GM12891 (cell line): ENCODE data around the gene ROCK1.

ENCODE experiments used
- DNase-seq: peaks from one replicate; pipeline ENCODE4 v3.0.0; 2011; ENCODE audit warnings: low spot score; ENCODE audit not compliant: insufficient read length
- FAIRE-seq: peaks from 2 replicates; lab custom pipeline; 2011; peaks lifted over from hg19 to GRCh38; lab: Jason Lieb, UNC
- PAX5 ChIP-seq: IDR thresholded peaks from 2 replicates; pipeline ENCODE4 v1.6.1; 2011; ENCODE audit warnings: low read length, moderate library complexity, mild to moderate bottlenecking; ENCODE audit not compliant: insufficient read depth, severe bottlenecking
- POLR2A ChIP-seq: IDR thresholded peaks from 2 replicates; pipeline ENCODE4 v1.6.1; 2011; ENCODE audit warnings: low read depth, low read length, control low read depth
- POLR2AphosphoS5 ChIP-seq: IDR thresholded peaks from 2 replicates; pipeline ENCODE4 v1.6.1; 2011; ENCODE audit warnings: low read depth, low read length, control low read depth
- POU2F2 ChIP-seq: IDR thresholded peaks from 2 replicates; pipeline ENCODE4 v1.6.1; 2011; ENCODE audit warnings: low read depth, mild to moderate bottlenecking, control low read depth, low read length, moderate library complexity
- SPI1 ChIP-seq: IDR thresholded peaks from 2 replicates; pipeline ENCODE4 v1.6.1; 2011; ENCODE audit warnings: low read depth, low read length, control low read depth
- TAF1 ChIP-seq: IDR thresholded peaks from 2 replicates; pipeline ENCODE4 v1.6.1; 2011; ENCODE audit warnings: low read depth, low read length, control low read depth

ROCK1 gene

DNA sequence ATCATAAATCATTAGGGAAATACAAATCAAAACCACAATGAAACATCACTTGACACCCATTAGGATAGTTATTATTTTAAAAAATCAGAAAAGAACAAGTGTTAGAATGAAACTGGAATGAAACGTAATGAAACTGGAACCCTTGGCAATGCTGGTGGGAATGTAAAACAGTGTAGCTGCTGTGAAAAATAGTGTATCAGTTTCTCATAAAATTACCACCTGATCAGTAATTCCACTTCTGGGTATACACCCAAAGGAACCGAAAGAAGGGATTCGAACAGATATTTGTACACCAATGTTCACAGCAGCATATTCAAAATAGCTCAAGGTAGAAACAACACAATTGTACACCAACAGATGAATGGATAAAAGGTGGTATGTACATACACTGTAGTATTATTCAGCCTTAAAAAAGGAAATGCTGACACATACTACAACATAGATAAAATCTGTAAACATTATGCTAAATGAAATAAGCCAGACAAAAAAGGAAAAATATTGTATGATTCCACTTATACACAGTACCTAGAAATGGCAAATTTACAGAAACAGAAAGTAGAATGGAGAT, 27.0 kb downstream of the ROCK1 start:
- TF ChIP-seq POU2F2 (no peak), TAF1 (no peak), POLR2A (no peak), SPI1 (no peak), PAX5 (no peak), POLR2AphosphoS5 (no peak)
- DNase-seq (no peak), FAIRE-seq (peak; percentile 26)

DNA sequence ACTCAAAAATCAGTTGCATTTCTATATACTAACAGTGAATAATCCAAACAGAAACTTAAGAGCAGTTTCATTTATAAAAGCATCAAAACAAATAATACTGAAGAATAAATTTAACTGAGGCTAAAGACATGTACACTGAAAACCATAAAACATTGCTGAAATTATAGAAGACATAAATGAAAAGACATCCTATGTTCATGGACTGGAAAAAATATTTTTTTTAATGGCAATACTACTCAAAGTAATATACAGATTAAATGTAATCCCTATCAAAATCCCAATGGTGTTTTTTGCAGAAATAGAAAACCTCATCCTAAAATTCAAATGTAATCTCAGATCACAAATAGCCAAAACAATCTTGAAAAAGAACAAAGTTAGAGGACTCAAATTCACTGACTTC, 28.6 kb downstream of the ROCK1 start:
- no peak for FAIRE-seq

DNA sequence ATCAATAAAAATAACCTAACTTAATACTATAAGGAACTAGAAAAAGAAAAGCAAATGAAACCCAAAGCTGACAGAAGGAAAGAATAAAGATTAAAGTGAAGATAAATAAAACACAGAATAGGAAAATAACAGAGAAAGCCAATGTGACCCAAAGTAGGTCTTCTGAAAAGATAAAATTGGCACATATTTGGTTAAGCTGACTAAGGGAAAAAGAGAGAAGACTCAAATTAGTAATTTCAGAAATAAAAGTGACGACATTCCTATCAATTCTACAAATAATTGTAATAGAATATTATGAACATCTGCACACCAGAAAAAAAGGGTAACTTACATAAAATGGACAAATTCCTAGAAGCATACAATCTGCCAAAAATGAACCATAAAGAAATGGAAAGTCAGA, 30.2 kb downstream of the ROCK1 start:
- no peak for FAIRE-seq
- TF ChIP-seq POLR2A (no peak), PAX5 (no peak)
- DNase-seq, result no peak

More for the DNA sequence above, 28.6 kb downstream of the ROCK1 start:
- TF ChIP-seq POLR2A (no peak), PAX5 (no peak), POLR2AphosphoS5 (no peak), TAF1 (no peak), POU2F2 (no peak), SPI1 (no peak)
- no peak for DNase-seq

DNA sequence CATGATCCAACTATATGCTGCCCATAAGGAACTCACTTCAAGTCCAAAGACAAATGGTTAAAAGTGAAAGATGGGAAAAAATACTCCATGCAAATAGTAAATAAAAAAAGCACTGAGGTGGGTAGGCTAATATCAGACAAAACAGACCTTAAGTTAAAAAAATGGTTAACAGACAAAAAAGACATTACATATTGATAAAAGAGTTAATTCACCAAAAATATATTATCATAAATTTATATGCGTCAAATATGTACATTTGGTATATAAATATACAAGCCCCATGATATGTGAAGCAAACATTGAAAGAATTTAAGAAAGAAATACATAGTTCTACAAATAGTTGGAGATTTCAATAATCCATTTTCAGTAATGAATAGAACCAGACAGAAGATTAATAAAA, 31.0 kb downstream of the ROCK1 start:
- DNase-seq (no peak), FAIRE-seq (no peak)
- TF ChIP-seq SPI1 (no peak), POLR2AphosphoS5 (no peak), POLR2A (no peak), TAF1 (no peak), PAX5 (no peak), POU2F2 (no peak)

DNA sequence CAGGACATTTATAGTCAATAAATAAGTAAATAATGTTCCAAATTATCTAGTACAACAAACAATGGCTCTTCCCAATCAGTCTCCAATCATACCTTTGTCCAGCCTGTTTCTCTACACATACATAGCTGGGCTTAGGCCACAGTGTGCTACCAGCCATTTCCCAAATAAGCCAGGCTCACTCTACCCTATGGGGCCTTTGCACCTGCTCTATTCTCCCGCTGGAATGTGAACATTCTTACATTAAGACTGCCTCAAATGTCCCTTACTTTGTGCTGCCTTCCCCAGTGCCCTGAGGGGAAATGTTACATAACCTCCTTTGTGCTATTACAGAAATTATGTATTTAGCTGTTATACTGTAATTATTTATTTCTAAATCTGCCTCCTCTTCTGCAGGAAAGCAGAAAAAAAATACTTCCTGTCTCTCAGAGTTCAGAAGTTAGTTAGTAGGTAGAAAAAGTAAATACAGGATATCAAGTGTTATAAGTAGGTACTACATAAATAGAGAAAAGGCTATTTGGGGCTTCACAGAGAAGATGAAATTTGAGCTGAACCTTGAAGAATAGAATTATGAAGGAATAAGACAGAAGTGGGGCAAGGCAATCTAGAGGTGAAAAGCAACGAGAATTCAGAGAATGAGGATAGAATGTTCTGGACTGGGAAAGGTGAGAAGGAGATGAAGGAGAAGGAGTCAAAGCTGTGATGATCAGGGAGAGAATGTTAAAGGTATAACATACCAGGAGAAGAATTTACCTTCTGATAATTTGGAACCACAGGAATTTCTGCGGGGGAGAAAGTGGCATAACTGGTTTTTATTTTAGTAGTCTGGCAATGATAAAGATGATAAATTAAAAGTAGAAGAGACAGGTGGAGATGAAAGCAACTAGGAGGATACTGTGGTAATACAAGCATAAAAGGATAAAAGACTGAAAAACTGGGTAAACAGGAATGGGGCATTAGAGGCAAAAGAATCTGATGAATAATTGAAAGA, 37.0 kb downstream of the ROCK1 start:
- DNase-seq (no peak), FAIRE-seq (no peak)
- TF ChIP-seq PAX5, result no peak
- TF ChIP-seq POU2F2, result no peak
- no peak for TF ChIP-seq SPI1
- no peak for TF ChIP-seq POLR2AphosphoS5

DNA sequence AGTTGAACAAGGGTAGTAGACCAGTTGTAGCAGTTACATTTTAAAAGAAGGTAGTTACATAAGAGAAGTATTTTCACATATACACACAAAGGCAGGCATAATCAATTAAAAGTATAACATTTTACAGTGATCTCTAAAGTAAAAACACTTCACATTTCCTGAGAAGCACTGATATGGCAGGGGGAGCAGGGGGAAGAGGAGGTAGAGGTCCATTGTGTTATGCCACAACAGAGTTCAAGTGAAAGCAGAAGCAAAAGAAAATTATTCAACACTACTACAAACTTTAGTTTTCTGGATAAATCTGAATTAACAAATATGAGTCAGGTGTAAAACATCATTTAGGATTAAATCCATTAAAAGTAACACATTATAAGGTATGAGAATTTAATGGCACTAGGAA, 38.4 kb downstream of the ROCK1 start:
- no peak for DNase-seq
- TF ChIP-seq PAX5 (no peak), POU2F2 (no peak), TAF1 (no peak), POLR2A (no peak), POLR2AphosphoS5 (no peak), SPI1 (no peak)
- FAIRE-seq, result no peak

DNA sequence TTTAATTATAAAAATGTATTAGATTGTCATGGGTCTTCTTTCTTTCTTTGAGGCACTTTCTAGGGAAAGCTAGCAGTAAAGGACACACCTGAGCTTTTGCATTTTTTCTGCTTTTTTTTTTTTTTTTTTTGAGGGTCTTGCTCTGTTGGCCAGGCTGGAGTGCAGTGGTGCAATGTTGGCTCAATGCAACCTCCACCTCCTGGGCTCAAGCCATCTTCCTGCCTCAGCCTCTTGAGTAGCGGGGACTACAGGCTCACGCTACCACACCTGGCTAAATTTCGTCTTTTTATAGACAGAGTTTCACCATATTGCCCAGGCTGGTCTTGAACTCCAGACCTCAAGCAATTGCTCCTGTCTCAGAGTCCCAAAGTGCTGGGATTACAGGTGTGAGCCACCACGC, 40.5 kb downstream of the ROCK1 start:
- FAIRE-seq (no peak), DNase-seq (no peak)
- TF ChIP-seq PAX5 (no peak), POLR2A (no peak), SPI1 (no peak), POU2F2 (no peak), TAF1 (no peak), POLR2AphosphoS5 (no peak)

DNA sequence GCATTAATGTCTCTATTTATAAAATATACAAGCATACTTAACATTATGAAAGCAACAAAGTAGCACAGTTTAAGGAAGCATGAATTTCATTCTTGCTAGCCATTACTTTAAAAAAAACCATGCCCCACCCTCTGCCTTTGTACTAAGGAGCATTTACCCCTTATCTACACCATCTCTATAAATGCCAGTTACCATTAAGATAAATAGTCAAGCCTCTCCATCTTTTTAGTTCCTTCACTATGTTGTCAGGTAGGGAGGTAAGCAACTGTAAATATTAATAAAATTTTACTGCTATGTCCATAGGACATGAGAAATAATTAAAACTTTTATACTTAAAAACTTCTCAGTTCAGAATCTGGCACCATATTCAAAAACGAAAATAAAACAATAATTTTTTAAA, 42.1 kb downstream of the ROCK1 start:
- no peak for TF ChIP-seq POLR2AphosphoS5
- TF ChIP-seq TAF1, result no peak
- FAIRE-seq, result no peak
- no peak for DNase-seq

DNA sequence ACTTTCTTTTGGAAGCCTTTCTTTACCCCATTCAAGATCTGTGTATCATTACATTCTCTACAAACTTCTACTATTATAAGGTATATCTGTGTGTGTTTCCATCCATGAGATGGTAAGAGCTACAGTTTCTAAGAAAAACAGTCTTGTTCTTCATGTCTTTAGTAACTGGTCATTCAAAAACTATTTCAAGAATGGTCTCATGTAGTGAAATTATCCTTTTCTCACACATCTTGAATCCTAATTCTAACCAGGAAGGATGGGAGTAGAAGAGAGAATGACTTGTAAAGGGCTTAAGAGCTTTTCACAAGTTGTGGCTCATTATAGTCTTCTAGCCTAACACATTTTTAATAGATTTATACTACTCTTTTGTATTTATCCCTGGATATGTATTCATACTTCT, 47.3 kb downstream of the ROCK1 start:
- no peak for TF ChIP-seq PAX5
- TF ChIP-seq SPI1, result no peak
- no peak for FAIRE-seq
- DNase-seq, result no peak

DNA sequence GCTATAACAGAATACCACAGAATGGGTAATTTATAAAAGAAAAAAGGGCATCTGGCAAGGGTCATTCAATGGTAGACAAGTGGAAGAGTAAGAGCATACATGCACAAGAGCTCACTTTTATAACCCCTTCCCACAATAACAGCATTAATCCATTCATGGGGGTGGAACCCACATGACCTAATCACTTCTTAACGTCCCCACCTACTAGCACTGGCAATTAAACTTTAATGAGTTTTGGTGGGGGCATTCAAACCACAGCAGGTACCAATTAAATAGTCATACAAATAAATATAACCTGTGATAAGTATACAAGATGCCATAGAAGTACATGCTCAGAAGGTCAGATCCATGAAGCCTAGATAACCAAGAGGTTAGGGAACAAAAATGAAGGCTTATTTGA, 48.6 kb downstream of the ROCK1 start:
- no peak for TF ChIP-seq TAF1
- no peak for TF ChIP-seq POU2F2
- TF ChIP-seq SPI1, result no peak
- no peak for TF ChIP-seq POLR2AphosphoS5
- DNase-seq, result no peak
- FAIRE-seq, result no peak
